Stimulated activated CD4-positive, alpha-beta T cell treated with anti-CD3 and anti-CD28 coated beads, Interleukin-15, amount 100 ng/mL, for 1 hour (primary cell): Measurements from ENCODE around the gene LCN2.

Source experiments
- DNase-seq, 2 donors: peaks; one replicate each; pipeline ENCODE4 v3.0.0-alpha.2; 2020; ENCODE audit warnings: low read depth in 1 of 2, low spot score in 1 of 2

LCN2 gene

DNA sequence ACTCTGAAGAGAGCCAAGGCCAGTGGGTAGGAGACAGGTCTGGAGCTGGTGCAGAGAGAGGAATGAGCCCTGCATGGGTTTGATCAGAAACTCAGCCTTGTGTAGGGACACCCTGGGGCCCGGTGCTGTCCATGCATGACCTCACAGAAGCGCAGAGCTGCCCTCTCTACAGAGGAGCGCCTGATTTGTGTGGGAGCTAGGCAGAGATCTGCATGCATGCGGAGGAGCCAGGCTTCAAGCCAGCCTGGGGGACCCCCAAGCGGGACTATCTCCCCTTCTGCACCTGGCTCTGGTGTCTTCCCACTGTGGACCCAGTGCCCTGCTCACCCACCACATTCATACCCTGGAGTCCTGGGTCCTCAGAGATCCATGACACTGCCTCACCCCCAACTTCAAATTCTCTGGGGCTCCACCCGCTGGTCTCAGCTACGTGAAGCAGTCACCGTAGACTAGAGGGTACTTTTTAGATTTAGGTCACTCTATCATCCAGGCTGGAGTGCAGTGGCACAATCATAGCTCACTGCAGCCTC is 2.6 kb upstream of the LCN2 start:
- no peak for DNase-seq

DNA sequence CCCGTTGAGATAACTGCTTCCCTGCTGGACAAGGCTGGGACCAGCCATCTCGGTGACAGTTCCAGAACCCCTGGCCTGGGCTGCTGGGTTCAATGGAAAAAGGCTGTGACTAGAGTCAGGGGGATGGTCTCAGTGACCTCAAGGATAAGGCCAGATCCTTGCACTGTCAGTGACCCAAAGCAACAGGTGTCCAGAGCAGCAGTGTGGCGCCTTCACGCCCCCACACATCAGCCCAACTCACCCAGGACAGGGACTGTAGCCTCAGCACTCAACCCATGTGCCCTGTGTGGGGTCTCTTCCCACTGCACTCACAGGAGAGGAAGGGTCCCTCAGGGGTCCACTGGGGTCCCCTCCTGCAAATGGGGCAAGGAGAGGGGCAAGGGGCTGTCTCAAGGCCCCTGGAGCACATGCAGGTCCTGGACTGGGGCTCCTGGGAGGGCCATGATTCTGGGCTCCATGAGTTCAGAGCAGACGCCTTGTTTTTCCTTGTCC is 698 bp upstream of the LCN2 start:
- DNase-seq, result no peak

DNA sequence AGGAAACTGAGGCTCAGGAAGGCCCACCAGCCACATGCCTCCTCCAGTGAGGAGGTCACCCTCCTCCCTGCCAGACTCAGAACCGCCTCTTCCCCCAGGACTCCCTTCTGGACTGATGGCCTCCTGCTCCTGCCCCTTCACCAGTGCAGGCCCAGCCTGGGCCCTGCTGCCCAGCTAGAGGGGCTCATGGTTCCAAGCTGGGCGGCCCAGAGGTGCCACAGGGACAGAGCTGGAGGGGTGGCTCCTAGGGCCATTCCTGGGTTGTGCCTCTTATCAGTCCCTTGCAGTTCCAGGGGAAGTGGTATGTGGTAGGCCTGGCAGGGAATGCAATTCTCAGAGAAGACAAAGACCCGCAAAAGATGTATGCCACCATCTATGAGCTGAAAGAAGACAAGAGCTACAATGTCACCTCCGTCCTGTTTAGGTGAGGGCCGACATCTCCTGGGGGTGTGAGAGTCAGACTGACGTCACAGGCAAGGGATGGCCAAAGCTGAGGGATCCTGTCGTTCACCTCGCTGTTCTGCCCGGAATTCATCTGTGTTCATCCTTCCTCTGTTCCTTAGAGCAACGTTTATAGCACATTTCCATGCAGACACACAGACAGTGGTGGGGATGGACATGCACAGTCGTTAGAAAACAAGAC is 819 bp downstream of the LCN2 start:
- DNase-seq, result no peak

DNA sequence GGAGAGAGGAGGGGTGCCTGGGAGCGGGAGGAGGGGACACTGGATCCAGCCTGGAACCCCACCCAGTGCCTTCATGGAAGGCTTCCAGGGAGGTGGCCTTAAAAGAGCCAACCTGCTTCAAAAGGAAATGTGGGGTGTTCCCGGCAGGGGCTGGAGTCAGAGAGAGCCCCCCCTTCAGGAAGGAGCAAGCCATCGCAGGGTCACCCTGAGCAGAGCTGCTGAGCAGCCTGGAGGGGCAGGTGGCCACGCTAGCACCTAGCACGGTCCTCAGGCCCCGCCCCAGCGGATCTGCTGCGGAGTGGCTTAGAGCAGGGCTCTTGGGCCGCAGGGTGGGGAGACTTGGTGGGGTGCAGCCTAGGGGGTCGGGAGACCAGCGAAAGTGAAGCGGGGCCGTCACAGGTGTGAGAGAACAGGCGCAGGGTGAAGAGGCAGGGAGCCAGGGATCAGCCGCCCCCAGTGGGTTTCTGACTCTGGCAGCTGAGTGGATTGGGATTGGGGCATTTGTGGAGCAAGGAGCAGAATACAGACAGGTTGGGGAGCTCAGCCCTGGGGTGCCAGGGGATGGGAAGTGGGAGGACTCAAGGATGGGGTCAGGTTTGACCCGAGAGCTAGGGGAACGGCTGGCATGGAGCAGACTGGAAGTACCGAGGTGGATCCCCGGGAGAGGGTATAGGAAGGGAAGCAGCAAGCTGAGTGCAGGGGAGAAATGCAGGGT is 1.5 kb downstream of the LCN2 start:
- no peak for DNase-seq

DNA sequence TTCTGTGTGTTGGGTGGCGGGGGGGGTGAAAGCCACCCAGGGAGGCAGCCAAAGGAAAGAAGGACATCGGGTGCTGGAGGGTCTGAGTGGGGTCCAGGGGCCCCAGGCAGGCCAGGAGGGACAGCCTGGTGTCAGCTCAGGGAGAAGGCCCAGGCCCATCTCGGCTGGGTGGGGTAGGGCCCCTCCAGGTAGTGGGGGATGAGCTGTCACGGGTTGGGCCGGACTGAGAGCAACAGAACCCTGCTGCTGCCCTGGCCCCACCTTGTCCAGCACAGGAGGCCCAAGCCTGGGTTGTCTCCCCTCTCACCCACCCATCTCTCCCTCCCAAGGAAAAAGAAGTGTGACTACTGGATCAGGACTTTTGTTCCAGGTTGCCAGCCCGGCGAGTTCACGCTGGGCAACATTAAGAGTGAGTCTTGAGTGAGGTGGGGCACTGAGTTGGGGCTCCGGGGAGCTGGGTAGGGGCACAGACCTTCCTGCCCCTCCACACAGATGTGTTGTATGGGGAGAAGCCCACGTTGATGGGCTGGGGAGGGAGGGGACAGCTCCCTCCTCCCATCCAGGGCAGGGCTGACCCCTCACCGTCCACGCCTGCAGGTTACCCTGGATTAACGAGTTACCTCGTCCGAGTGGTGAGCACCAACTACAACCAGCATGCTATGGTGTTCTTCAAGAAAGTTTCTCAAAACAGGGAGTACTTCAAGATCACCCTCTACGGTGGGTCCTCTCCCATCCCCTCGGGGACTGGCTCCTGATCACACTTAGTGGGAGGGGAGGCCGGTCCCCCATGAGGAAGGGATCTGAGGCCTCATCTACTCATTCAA is 2.3 kb downstream of the LCN2 start:
- no peak for DNase-seq

DNA sequence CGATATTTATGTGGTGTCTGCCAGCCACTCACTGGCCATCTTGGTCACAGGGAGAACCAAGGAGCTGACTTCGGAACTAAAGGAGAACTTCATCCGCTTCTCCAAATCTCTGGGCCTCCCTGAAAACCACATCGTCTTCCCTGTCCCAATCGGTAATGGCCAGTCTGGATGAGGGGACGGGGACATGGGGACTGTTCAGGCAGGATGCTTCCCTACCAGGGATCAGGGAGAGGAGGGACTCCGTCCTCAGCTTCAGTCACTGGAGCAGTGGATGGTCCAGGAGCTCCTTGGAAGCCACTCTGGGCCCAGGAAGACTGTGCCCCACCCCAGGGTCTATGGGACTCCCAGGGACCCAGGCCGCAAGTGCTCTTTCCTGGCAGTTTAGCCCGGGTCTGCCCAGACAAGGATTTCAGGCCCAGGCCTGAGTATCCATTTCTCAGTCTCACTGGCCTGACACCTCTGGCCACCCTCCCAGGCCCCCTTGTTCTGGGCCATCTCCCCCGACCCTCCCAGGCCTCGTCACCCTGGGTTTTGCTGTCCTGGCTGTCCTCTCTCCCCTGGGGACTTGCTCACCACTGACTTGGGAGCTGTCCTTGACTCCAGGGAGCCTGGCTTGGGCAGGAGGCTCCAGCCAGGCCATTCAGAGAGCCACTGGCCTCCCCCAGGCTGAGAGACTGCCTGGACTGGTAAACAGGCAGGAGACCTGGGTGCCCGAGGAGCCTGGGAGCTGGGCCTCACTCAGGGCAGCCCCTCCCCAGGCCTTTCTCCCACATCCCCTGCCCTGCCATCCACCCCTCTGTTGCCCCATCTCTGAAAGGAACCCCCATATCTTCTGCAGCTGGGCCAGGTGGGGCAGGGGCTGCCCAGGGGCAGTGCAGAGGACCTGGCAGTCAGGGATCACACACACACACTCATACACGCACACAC is 3.1 kb downstream of the LCN2 start:
- DNase-seq, result no peak

DNA sequence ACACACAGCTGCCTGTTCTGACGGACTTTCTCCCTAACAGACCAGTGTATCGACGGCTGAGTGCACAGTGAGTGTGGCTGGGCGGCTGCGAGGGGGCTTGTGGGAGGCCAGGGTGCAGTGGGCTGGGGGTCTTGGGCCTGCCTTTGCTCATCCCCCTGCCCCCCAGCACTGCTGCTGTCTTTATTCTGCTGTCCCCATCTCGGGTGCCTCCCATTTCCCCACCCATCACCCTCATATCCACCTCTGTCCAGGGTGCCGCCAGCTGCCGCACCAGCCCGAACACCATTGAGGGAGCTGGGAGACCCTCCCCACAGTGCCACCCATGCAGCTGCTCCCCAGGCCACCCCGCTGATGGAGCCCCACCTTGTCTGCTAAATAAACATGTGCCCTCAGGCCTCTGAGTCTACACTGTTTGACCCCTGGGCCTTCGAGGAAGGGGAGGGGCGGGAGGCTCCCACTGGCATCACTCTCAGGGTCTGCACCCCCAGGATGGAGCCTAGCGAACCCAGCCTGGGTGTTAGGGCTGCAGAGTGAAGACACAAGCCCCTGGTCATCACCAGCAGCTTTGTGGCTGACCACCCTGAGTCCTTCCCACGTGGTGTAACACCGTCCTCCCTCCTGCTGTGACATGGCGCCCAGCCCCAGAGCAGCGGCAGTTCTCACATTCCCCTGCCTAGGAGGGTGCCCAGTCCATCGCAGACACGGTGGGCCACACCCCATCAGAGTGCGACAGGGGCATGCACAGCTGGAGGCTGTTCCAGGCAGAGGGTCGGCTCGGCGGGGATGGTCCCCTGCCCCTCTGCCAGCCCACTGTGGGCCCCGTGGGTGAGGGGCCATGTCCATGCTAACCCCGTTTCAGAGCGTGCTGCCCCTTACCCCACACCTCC is 4.0 kb downstream of the LCN2 start:
- no peak for DNase-seq

DNA sequence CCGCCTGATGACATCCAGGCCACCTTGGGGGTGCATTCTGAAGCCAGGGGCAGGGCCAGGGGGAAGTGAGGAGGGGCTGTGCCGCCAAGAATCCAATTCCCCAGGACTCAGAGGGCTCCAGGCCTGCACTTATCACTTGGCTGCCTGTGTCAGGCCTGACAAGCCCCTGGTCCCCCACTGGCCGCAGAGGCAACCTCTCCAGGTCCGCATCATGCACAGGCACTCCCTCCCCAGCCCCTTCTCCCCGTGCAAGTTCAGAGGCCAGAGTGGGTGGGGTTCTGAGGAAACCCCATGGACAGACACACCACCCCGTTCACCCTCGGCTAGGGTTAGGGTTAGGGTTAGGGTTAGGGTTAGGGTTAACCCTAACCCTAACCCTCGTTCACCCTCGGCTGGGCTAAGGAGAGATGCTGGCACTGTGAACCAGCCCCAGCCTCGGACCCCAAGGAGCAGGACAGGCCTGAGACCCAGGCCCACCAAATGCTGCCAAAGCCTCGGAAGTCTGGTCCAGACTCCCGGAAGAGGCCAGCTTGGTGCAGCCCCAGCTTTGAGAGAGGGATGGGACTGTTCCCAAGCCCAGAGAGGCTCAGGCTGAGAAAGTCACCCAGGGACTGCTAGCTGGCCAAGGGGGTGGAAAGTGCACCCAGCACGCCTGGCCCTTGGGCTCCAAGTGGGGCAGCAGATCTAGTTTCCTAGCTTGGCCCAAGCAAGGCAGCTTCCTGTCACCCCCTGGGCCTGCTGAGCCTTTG is 4.9 kb downstream of the LCN2 start:
- DNase-seq, result no peak

DNA sequence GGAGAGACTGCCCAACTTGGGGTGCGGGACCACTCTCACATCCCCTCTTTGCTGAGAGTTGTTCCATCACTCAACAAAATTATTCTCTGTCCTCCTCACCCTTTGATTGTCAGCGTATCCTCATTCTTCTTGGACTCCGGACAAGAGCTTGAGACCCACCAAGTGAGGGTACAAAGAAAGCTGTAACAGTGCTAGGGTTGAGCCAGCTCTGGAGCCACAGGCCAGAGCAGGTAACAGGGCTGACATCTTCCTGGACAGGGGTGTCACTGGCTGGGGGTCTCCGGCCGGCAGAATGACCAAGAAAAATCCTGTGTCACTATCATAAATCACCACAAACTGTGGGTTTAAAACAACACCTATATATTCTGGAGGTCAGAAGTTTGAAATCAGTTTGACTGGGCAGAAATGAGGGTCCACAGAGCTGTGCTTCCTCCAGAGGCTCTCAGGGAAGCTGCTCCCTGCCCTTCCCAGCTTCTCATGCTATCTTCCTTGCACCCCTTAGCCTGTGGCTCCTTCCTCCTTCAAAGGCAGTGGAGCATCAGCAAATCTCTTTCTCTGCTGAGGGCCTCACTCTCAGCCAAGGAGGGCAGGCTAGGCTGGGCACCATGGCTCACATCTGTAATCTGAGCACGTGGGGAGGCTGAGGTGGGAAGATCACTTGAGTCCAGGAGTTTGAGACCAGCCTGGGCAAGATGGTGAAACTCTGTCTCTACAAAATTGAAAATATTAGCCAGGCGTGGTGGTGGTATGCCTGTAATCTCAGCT is 6.7 kb downstream of the LCN2 start:
- no peak for DNase-seq

DNA sequence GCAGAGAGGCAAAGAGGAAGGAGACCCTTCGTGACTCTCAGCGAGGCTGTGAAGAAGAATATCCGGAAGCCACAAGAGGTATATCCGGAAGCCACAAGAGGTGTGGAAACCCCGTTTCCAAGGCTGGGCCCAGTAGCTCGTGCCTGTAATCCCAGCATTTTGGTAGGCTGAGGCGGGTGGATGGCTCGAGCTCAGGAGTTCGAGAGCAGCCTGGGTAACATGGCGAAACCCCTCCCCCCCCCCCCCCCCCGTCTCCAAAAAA is 10.2 kb downstream of the LCN2 start:
- peak in 1 of 2 donors; percentile 18 for DNase-seq

DNA sequence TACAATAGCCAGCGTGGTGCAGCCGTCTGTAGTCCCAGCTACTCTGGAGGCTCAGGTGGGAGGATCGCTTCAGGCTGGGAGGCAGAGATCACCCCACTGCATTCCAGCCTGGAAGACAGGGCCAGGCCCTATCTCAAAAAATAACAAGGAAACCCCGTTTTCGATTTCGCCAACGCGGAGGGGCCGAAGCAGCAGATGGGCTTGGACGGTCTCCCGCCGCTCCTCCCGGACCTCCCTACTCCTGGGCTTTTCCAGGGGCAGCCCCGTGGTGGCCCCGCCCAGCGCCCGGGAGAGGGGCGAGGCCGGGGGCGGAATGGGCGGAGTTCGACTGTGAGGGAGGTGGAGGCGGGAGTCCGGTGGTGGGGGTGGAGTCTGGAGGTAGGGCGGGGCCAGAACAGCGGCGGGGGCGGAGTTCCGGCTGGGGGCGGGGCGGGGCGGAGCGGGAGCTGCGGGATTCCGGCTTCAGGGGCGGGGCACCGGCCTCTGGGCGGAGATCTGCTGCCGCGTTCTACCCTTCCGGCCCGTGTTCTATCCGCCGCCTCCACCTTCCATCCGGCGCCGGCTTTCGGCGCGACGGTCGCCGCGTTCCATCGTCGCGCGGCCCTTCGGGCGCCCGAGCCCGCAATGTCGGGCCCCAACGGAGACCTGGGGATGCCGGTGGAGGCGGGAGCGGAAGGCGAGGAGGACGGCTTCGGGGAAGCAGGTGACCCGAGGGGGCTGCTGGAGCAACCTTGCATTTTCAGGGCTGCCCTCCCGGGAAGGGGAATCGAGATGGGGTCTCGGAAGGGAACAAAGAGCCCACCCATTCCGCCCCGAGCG is 10.7 kb downstream of the LCN2 start, which contains the start of gene BBLN:
Gene BBLN (plus strand): TSS at position 482 of the 819 bp plus-strand sequence. CDS start 143 bp downstream, at position 625.
- peak; percentile 90 to 92 for DNase-seq

DNA sequence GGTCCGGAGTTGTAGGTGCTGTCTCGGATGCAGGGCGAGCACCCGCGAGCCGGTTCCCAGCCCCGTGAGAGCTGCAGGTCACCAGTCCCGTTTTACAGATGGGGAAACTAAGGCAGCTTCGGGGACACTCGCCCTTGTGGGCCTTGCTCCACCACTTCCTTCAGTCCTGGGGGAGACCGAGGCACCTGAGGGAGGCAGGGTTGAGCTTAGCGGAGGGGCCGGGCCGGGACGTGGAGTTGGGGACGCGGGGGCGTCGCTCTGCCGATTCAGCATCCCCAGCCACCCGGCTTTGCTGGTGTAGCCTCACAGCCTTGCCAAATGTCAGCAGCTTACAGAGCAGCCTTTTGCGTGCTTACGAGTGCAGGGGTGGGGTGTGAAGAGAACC is 11.3 kb downstream of the LCN2 start:
- peak in 1 of 2 donors; percentile 39 for DNase-seq

DNA sequence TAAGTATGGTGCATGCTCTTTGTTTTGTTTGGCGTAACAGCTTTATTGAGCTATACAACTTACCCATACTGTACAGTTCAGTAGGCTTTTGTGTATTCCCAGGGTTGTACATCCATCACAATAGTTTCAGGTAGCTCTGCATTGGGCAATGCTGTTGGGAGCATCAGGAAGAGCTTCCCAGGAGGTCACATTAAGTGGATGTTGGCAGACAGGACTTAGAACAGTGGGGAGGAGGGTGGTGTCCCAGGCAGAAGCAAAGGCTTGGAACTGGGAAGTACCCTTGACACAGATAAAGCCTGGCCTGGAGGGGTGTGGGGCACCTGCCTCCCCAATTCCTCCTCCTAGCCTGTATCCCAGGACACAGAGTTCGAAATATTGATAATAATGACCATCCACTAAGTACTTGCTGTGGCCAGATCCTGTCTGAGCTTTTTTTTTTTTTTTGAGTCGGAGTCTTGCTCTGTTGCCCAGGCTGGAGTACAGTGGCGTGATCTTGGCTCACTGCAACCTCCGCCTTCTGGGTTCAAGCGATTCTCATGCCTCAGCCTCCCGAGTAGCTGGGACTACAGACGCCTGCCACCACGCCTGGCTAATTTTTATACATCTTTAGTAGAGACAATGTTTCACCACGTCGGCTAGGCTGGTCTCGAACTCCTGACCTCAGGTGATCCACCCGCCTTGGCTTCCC is 12.1 kb downstream of the LCN2 start:
- DNase-seq, result no peak

DNA sequence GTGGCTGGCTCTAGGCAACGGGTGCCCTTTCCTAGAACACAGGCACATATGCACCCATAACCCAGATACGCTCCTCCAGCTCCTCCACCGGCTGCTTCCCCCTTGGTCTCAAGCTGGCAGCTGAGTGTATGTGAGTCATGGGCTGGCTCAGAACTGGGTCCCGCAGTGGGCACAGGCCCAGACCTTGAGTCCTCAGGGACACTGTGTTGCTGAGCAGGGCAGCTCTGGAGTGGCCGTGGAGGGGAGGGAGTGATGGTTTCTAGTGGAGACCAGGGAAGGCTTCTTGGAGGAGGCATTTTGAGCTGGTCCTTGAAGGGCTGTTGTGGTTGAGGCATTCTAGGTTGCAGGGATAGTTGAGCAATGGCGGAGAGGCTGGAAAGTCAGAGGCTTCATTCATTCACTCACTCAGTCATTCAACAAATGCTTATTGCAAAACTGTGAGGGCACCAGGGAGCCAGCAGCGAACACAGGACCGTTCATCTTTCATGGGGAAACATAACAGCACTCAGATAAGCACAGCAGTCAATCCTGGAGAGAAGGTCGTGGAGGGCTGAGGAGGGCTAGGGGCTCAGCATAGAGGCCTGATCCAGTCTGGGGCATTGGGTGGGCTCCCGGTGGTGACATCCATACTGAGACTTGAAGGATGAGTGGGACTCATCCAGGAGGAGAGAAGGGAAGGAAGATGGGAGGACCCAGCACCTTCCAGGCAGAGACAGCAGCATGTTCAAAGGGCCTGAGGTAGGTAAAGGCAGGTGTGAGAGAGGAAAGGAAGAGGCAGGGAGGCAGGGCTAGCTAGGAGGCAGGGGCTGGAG is 13.2 kb downstream of the LCN2 start:
- no peak for DNase-seq

DNA sequence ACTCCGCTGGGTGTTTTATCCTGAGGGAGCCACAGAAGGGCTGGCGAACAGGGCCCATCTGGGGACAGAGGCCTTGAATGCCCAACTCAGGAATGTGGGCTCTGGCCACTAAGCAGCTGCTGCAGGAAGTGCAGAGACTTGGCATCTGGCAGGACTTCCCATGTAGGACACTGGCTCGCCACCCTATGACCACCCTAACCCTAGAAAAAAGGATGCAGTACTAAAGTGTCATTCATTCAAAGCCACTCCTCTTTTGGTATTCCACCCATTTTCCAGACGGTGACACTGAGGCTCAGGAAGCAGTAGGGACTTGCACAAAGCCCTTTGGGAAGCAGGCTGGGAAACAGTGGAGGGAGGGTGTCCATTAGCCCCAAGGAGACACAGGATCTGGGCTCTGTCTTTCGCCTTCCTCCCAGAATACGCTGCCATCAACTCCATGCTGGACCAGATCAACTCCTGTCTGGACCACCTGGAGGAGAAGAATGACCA is 13.8 kb downstream of the LCN2 start:
- DNase-seq, result no peak
